Stimulated activated CD8-positive, alpha-beta memory T cell treated with anti-CD3 and anti-CD28 coated beads, Interleukin-12 subunit alpha, Interleukin-12 subunit beta, amount 100 ng/mL, for 24 hours (primary cell): ENCODE measurements around the gene ST6GALNAC2.
A peak's percentile ranks its signal among the peaks of the same experiment; 100 is the strongest.
"Not testable (repeated sequence)": the region's sequence is repeated elsewhere in the genome, so short reads cannot be mapped to it uniquely, and the experiment has no call there.

Source experiments
- DNase-seq: peaks from one replicate; pipeline ENCODE4 v3.0.0-alpha.2; 2020; ENCODE audit errors: extremely low read depth

The ST6GALNAC2 gene

GRCh38 chr17:76585649-76586593, at the start of gene ST6GALNAC2:
Gene ST6GALNAC2, minus strand, starts transcription at chr17:76585860. Its CDS starts 52 bp downstream, at chr17:76585808.
- DNase-seq, result no peak

- no peak for DNase-seq
Measured at GRCh38 chr17:76635039-76635438, 49.4 kb upstream of the ST6GALNAC2 start.

- no peak for DNase-seq
Measured at GRCh38 chr17:76633628-76634328, 48.1 kb upstream of the ST6GALNAC2 start.

GRCh38 chr17:76631821-76632565, 46.3 kb upstream of the ST6GALNAC2 start:
- DNase-seq, result no peak

GRCh38 chr17:76630151-76630550, 44.5 kb upstream of the ST6GALNAC2 start:
- DNase-seq, result no peak

GRCh38 chr17:76627510-76627909, 41.9 kb upstream of the ST6GALNAC2 start:
- no peak for DNase-seq

GRCh38 chr17:76626442-76626841, 40.8 kb upstream of the ST6GALNAC2 start:
- DNase-seq, result no peak

- DNase-seq, result no peak
Measured at GRCh38 chr17:76625496-76625895, 39.8 kb upstream of the ST6GALNAC2 start.

GRCh38 chr17:76623271-76624146, 37.8 kb upstream of the ST6GALNAC2 start:
- peak; percentile 35 for DNase-seq

- DNase-seq, result no peak
Measured at GRCh38 chr17:76617838-76618237, 32.2 kb upstream of the ST6GALNAC2 start.

- no peak for DNase-seq
Measured at GRCh38 chr17:76614912-76615617, 29.4 kb upstream of the ST6GALNAC2 start.

GRCh38 chr17:76614064-76614759, 28.6 kb upstream of the ST6GALNAC2 start:
- not testable (repeated sequence) for DNase-seq

- no peak for DNase-seq
Measured at GRCh38 chr17:76612977-76613851, 27.6 kb upstream of the ST6GALNAC2 start.

- no peak for DNase-seq
Measured at GRCh38 chr17:76612465-76612864, 26.8 kb upstream of the ST6GALNAC2 start.

GRCh38 chr17:76611758-76612157, 26.1 kb upstream of the ST6GALNAC2 start:
- no peak for DNase-seq

GRCh38 chr17:76611080-76611749, 25.6 kb upstream of the ST6GALNAC2 start:
- DNase-seq, result not testable (repeated sequence)

- DNase-seq, result not testable (repeated sequence)
Measured at GRCh38 chr17:76606685-76607084, 21.0 kb upstream of the ST6GALNAC2 start.

- no peak for DNase-seq
Measured at GRCh38 chr17:76601065-76601464, 15.4 kb upstream of the ST6GALNAC2 start.
